ENCODE measurements around the gene NTHL1. TPM values are rescaled to one million over a fixed set of nuclear protein-coding genes. Genes with fewer than 3 reads are reported as not detected.

The NTHL1 gene
- total RNA-seq, 1 experiment from 2014 or later, result 32.8 TPM

DNA sequence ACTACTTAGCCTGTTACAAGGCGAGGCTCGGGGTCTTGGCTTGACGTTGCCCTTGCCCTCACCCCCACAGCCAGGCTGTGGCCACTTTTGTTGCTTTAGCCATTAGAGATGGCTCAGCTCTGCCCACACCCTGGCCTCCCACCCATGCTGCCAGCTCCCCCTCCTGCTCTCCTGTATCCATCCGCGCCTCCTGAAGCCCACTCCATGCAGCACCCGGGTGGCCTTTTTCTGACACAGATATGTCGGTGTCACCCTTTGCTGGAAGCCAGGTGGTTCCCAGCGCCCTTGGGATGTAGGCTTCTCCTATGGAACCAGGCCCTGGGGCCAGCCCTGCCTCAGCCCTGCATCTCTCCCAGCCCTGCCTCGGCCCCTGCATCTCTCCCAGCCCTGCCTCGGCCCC, 9.8 kb upstream of the NTHL1 start:
- Mint-ChIP-seq H3K27me3 (ENCODE audit: unreplicated experiment) (no peaks in the 10 kb centered on the region), H3K4me1 (ENCODE audit: low read depth, unreplicated experiment) (no peaks in the 10 kb centered on the region), H3K27ac (ENCODE audit: unreplicated experiment) (no peak overlapping the region), H3K36me3 (ENCODE audit: insufficient read depth, unreplicated experiment) (peaks cover 45% of the 10 kb centered on the region), H3K4me3 (ENCODE audit: low read depth, unreplicated experiment) (no peak overlapping the region), H3K9me3 (ENCODE audit: low read depth, unreplicated experiment) (no peaks in the 10 kb centered on the region)
- CTCF ChIA-PET, result interaction anchor here (0.8 kb wide), 1 partner anchor 10 kb away, joined by 3 read pairs; the partner anchor contains the start of genes NTHL1 and TSC2
- TF ChIP-seq, protein P1, sequence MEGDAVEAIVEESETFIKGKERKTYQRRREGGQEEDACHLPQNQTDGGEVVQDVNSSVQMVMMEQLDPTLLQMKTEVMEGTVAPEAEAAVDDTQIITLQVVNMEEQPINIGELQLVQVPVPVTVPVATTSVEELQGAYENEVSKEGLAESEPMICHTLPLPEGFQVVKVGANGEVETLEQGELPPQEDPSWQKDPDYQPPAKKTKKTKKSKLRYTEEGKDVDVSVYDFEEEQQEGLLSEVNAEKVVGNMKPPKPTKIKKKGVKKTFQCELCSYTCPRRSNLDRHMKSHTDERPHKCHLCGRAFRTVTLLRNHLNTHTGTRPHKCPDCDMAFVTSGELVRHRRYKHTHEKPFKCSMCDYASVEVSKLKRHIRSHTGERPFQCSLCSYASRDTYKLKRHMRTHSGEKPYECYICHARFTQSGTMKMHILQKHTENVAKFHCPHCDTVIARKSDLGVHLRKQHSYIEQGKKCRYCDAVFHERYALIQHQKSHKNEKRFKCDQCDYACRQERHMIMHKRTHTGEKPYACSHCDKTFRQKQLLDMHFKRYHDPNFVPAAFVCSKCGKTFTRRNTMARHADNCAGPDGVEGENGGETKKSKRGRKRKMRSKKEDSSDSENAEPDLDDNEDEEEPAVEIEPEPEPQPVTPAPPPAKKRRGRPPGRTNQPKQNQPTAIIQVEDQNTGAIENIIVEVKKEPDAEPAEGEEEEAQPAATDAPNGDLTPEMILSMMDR (IDR thresholded peaks at IDR 0.05; ENCODE audit: unreplicated experiment), result no peak
- intact Hi-C loops (cut with micrococcal nuclease; ENCODE audit: unreplicated experiment), result no loop called here
- BruUV-seq (replicated peaks), result no TSS peak
- no peak for DNase-seq

DNA sequence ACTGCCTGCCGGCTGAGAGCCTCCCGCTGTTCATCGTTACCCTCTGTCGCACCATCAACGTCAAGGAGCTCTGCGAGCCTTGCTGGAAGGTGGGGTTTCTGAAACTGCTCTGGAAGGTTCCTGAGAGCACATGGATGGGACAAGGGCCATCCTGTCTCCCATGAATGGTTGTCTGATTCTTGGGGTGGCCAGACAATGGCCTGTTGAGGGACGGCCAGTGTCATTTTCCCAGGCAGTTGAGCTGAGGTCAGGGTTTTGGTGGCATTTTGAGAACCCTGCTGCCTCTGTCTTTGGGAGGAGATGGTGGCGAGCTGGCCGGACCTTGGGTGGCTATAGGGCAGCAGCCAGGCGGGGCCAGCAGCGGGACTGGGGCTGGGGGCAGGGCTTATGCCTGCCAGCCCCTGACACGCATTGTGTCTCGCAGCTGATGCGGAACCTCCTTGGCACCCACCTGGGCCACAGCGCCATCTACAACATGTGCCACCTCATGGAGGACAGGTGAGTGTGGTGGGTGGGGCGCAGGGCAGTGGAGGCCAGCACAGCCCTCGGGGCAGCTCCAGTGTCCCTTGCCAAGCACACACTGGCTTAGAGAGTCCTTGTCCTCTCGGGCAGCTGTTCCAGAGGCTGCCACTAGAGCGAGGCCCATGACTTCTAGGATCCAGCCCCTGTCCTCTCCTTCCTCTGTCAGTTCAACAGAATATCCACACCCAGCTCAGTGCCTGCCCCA, 9.2 kb upstream of the NTHL1 start:
- CTCF ChIA-PET, result interaction anchor here (0.8 to 1.8 kb wide), 4 partner anchors 9 to 84 kb away, joined by 3 to 7 read pairs (median 4); partner anchors contain the start of genes NTHL1 and TSC2
- Mint-ChIP-seq H3K4me3 (ENCODE audit: low read depth, unreplicated experiment) (no peak overlapping the region), H3K9me3 (ENCODE audit: low read depth, unreplicated experiment) (no peaks in the 10 kb centered on the region), H3K27me3 (ENCODE audit: unreplicated experiment) (no peaks in the 10 kb centered on the region), H3K4me1 (ENCODE audit: low read depth, unreplicated experiment) (no peaks in the 10 kb centered on the region), H3K27ac (ENCODE audit: unreplicated experiment) (no peak overlapping the region), H3K36me3 (ENCODE audit: insufficient read depth, unreplicated experiment) (peaks cover 49% of the 10 kb centered on the region)
- no peak for DNase-seq
- TF ChIP-seq, protein P1 (IDR thresholded peaks at IDR 0.05; ENCODE audit: unreplicated experiment), result no peak
- intact Hi-C loops (cut with micrococcal nuclease; ENCODE audit: unreplicated experiment), result no loop called here
- no TSS peak for BruUV-seq (replicated peaks)

DNA sequence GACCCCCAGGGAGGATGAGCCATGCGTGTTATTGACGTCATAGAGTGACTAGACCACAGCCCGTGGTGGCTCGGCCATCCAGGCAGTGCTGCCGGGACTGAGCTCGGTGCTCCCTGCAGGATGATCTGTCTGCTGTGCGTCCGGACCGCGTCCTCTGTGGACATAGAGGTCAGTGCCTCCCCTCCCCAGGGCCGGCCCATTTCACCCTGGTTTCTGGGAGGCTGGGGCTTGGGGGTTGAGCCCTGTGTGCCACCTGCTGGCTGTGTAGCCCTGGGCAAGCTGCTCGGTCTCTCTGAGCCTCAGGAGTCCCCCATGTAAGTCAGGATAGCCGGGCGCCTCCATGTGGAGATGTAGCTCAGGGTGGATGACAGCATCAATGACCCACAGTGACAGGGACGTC, 8.4 kb upstream of the NTHL1 start:
- H3K9me3 Mint-ChIP-seq (ENCODE audit: low read depth, unreplicated experiment), result no peaks in the 10 kb centered on the region
- TF ChIP-seq, protein P1 (IDR thresholded peaks at IDR 0.05; ENCODE audit: unreplicated experiment), result peak; percentile 16
- peaks cover 51% of the 10 kb centered on the region for H3K36me3 Mint-ChIP-seq (ENCODE audit: insufficient read depth, unreplicated experiment)
- BruUV-seq (replicated peaks), result no TSS peak
- CTCF ChIA-PET, result interaction anchor here (1.0 to 1.8 kb wide), 4 partner anchors 15 to 85 kb away, joined by 4 to 7 read pairs (median 4); no protein-coding TSS in a partner anchor
- no peak overlapping the region for H3K4me3 Mint-ChIP-seq (ENCODE audit: low read depth, unreplicated experiment)
- no peaks in the 10 kb centered on the region for H3K27me3 Mint-ChIP-seq (ENCODE audit: unreplicated experiment)
- no peaks in the 10 kb centered on the region for H3K4me1 Mint-ChIP-seq (ENCODE audit: low read depth, unreplicated experiment)
- DNase-seq, result no peak
- intact Hi-C loops (cut with micrococcal nuclease; ENCODE audit: unreplicated experiment), result no loop called here
- H3K27ac Mint-ChIP-seq (ENCODE audit: unreplicated experiment), result no peak overlapping the region

DNA sequence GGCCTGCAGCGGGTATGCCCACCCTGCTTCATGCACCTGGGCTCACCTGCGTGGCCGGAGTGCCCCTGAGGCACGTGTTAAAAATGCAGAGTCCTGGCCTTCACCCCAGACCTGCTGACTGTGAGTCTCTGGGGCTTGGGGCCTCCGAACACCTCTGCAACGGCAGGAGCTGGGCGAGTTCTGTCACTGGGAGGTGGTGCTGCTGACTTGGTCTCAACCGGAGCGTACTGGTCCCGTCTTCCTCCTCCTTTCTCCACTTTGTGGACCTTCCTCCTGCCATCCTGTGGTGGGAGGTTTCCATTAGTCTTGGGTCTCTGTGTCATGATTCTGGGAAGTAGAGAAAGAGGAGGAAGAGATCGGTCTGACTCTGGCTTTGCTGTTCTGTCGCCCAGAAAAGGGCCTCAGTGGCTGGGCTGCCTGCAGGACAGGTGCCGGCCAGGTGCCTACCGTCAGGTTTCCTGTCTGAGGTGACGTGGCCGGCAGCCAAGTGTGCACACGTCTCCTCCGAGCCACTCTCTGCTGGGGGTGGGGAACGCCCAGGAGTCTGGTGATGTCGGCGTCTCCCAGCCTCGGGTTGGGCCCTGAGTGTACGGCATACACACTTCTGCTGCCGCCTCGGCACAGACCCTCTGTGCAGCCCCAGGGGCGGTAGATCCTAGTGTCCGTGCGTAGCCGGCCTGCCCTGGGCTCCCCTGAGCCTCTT, 7.1 kb upstream of the NTHL1 start:
- BruUV-seq (replicated peaks), result no TSS peak
- TF ChIP-seq, protein P1 (IDR thresholded peaks at IDR 0.05; ENCODE audit: unreplicated experiment), result no peak
- no peak overlapping the region for H3K4me3 Mint-ChIP-seq (ENCODE audit: low read depth, unreplicated experiment)

More for the DNA sequence above, 7.1 kb upstream of the NTHL1 start:
- H3K36me3 Mint-ChIP-seq (ENCODE audit: insufficient read depth, unreplicated experiment), result peaks cover 50% of the 10 kb centered on the region
- no peaks in the 10 kb centered on the region for H3K4me1 Mint-ChIP-seq (ENCODE audit: low read depth, unreplicated experiment)
- CTCF ChIA-PET, result no interaction called here
- H3K27me3 Mint-ChIP-seq (ENCODE audit: unreplicated experiment), result no peaks in the 10 kb centered on the region
- H3K27ac Mint-ChIP-seq (ENCODE audit: unreplicated experiment), result no peak overlapping the region
- DNase-seq, result peak; percentile 61
- H3K9me3 Mint-ChIP-seq (ENCODE audit: low read depth, unreplicated experiment), result no peaks in the 10 kb centered on the region
- intact Hi-C loops (cut with micrococcal nuclease; ENCODE audit: unreplicated experiment), result no loop called here
